B cell (primary cell): ENCODE results near the gene FAM13C. TPM values are rescaled to one million over a fixed set of nuclear protein-coding genes. Genes with fewer than 3 reads are reported as not detected.
"Not testable (repeated sequence)": the region's sequence is repeated elsewhere in the genome, so short reads cannot be mapped to it uniquely, and the experiment has no call there.

Experiments
- ATAC-seq: fragments of 200-7000 bp; cut with Tn5 transposase; one replicate; pipeline ENCODE4 v1.10.0; 2021; ENCODE audit warnings: low read depth, mild to moderate bottlenecking, moderate number of reproducible peaks, moderate library complexity
- CTCF ChIA-PET: fragments of 350-600 bp; sonication (Branson Sonifier 250); formaldehyde crosslinking; loops from one replicate; lab custom pipeline; 2021; ENCODE audit warnings: antibody characterized with exemption, inconsistent platforms; lab: Charles Lee
- POLR2A ChIA-PET: fragments of 350-600 bp; sonication (Branson Sonifier 250); formaldehyde crosslinking; loops from one replicate; lab custom pipeline; 2021; ENCODE audit warnings: antibody characterized with exemption; lab: Charles Lee
- DNase-seq: peaks from one replicate; pipeline ENCODE4 v3.0.0; 2013
- H2AFZ ChIP-seq: 2 replicates; pipeline ENCODE4 v1.6.1; 2012; ENCODE audit warnings: mild to moderate bottlenecking, low read depth, low read length; ENCODE audit not compliant: insufficient read depth, poor library complexity, severe bottlenecking
- H3K27ac ChIP-seq, 2 donors: 1 replicate in 1 of 2; 2 replicates in 1 of 2; pipeline ENCODE4 v1.5.1; 2012 to 2013; ENCODE audit warnings: low read length in 2 of 2, mild to moderate bottlenecking in 2 of 2, moderate library complexity in 1 of 2
- H3K27me3 ChIP-seq, 4 experiments: fragments of 200-600 bp in 1 of 4; sonication (generic) in 1 of 4; replicated peaks in 1 of 4; 1 replicate in 2 of 4; 2 replicates in 2 of 4; pipeline versions ENCODE4 v1.6.1 to v1.7.0; 2013 to 2016; ENCODE audit warnings: low read length in 3 of 4, mild to moderate bottlenecking in 2 of 4, mixed read lengths in 1 of 4, moderate library complexity in 1 of 4; ENCODE audit not compliant: insufficient read depth in 4 of 4, control insufficient read depth in 3 of 4; ENCODE audit errors: control extremely low read depth in 1 of 4
- H3K36me3 ChIP-seq, 2 experiments: replicated peaks in 1 of 2; 1 replicate in 1 of 2; 2 replicates in 1 of 2; pipeline versions ENCODE4 v1.6.1 to v1.7.1; 2013; ENCODE audit warnings: low read length in 1 of 2; ENCODE audit not compliant: insufficient read depth in 2 of 2, control insufficient read depth in 1 of 2; ENCODE audit errors: control extremely low read depth in 1 of 2, extremely low read depth in 1 of 2
- H3K4me1 ChIP-seq, 2 donors: fragments of 200-600 bp in 1 of 2; sonication (generic) in 1 of 2; 1 replicate in 1 of 2; 2 replicates in 1 of 2; pipeline versions ENCODE4 v1.5.1 to v1.6.1; 2013 to 2017; ENCODE audit warnings: low read length in 2 of 2; ENCODE audit not compliant: control insufficient read depth in 2 of 2, insufficient read depth in 2 of 2
- H3K4me2 ChIP-seq: replicated peaks from 2 replicates; pipeline ENCODE3; 2012; ENCODE audit warnings: mild to moderate bottlenecking, low read depth, low read length; ENCODE audit not compliant: poor library complexity, severe bottlenecking
- H3K4me3 ChIP-seq, 5 experiments: fragments of 200-600 bp in 1 of 5; sonication (generic) in 1 of 5; 1 replicate in 3 of 5; 2 replicates in 2 of 5; pipeline versions ENCODE4 v1.5.1 to v1.7.0; 2011 to 2016; ENCODE audit warnings: low read length in 4 of 5, mild to moderate bottlenecking in 4 of 5, low read depth in 2 of 5, control low read depth in 1 of 5, moderate library complexity in 1 of 5; ENCODE audit not compliant: insufficient read depth in 1 of 5; ENCODE audit errors: control extremely low read depth in 1 of 5, extremely low read depth in 1 of 5
- H3K79me2 ChIP-seq: fragments of 200-600 bp; sonication (generic); one replicate; pipeline ENCODE4 v1.6.0; 2016; ENCODE audit warnings: low read length; ENCODE audit not compliant: control insufficient read depth, insufficient read depth
- H3K9ac ChIP-seq: fragments of 200-600 bp; sonication (generic); 2 replicates; pipeline ENCODE4 v1.6.1; 2017; ENCODE audit warnings: mild to moderate bottlenecking, low read length, moderate library complexity
- H3K9me3 ChIP-seq, 3 donors: one replicate each; pipeline versions ENCODE4 v1.6.1 to v1.7.1; 2013; ENCODE audit warnings: low read length in 2 of 3; ENCODE audit not compliant: control insufficient read depth in 2 of 3, insufficient read depth in 1 of 3; ENCODE audit errors: control extremely low read depth in 1 of 3
- H4K20me1 ChIP-seq: 2 replicates; pipeline ENCODE4 v1.6.0; 2012; ENCODE audit warnings: mild to moderate bottlenecking, low read length; ENCODE audit not compliant: insufficient read depth, control insufficient read depth, poor library complexity, severe bottlenecking
- H3K27ac Mint-ChIP-seq: one replicate; pipeline ENCODE4 v1.8.0; 2021; ENCODE audit warnings: mixed read lengths
- H3K27me3 Mint-ChIP-seq: one replicate; pipeline ENCODE4 v1.8.0; 2021; ENCODE audit warnings: mixed read lengths
- H3K4me1 Mint-ChIP-seq: one replicate; pipeline ENCODE4 v1.8.0; 2021; ENCODE audit warnings: mixed read lengths
- H3K4me3 Mint-ChIP-seq: one replicate; pipeline ENCODE4 v1.8.0; 2021; ENCODE audit warnings: mixed read lengths
- H3K9me3 Mint-ChIP-seq: one replicate; pipeline ENCODE4 v1.8.0; 2022; ENCODE audit warnings: mixed read lengths; ENCODE audit not compliant: insufficient read depth
- EZH2 ChIP-seq: IDR thresholded peaks from 2 replicates; pipeline ENCODE4 v1.6.1; 2012; ENCODE audit warnings: borderline replicate concordance, low read depth, mild to moderate bottlenecking, moderate library complexity, low read length; ENCODE audit not compliant: insufficient read depth, poor library complexity, severe bottlenecking
- WGBS: methylation state at CpG from one replicate; pipeline ENCODE4 v1.1.5; 2013; ENCODE audit warnings: missing lambda C conversion rate; ENCODE audit not compliant: insufficient coverage; 5-methylcytosine and 5-hydroxymethylcytosine counted together
- intact Hi-C: fragments of 100-400 bp; cut with micrococcal nuclease; formaldehyde crosslinking; loops from one replicate; pipeline ENCODE4 v1.10.0; 2022
- polyA plus RNA-seq: library from polyadenylated mRNA; depleted of rRNA; stranded (reverse); fragments of >200 nt; gene quantifications from 2 replicates; pipeline ENCODE4 v1.2.3, GENCODE V29; 2012
- total RNA-seq, 2 donors: library from RNA; stranded (reverse); fragments of 120-200 nt in 1 of 2; gene quantifications; 1 replicate in 1 of 2; 2 replicates in 1 of 2; pipeline versions ENCODE4 v1.2.3 to v1.2.4, GENCODE V29; 2013 to 2022
- TF ChIP-seq, protein P1 (sequence below): fragments of 200-600 bp; IDR thresholded peaks from one replicate; pipeline ENCODE4 v1.8.0; 2022; ENCODE audit warnings: antibody characterized with exemption, mild to moderate bottlenecking

Gene FAM13C
- total and polyA plus RNA-seq, 2 donors (not counting 1 experiment from before 2014, with no cell fraction given): not detected

DNA sequence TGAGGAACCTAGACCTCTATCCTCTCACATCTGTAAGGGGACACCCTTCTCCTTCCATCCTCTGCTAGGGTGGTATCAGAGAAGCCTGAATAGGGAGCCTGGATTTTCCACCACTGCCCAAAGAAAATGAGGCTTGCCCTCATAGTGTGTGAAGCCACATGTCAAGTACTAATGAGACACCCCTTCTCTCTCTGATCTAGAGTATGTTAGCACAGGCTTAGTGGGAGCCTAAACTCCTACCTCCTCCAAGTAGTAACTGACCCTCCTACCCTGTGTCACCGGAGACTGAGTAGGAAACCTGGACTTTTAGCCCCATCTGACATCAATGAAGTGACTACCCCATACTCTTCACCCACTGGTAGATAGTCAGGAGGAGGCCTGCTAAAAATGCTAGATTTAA lies 120.3 kb downstream of the FAM13C start:
- Histone ChIP-seq H3K36me3 (no peaks in the 10 kb centered on the region), H3K4me1 (no peaks in the 10 kb centered on the region), H3K27ac (no peak overlapping the region), H2AFZ (no peak overlapping the region), H3K9ac (no peak overlapping the region), H3K79me2 (no peaks in the 10 kb centered on the region), H3K4me2 (no peak overlapping the region), H3K27me3 (no peaks in the 10 kb centered on the region), H4K20me1 (no peaks in the 10 kb centered on the region), H3K9me3 (no peaks in the 10 kb centered on the region), H3K4me3 (no peak overlapping the region)
- Mint-ChIP-seq H3K27ac (no peak overlapping the region), H3K4me1 (no peaks in the 10 kb centered on the region), H3K9me3 (no peaks in the 10 kb centered on the region), H3K27me3 (no peaks in the 10 kb centered on the region), H3K4me3 (no peak overlapping the region)
- no peak for TF ChIP-seq EZH2
- TF ChIP-seq, protein P1, sequence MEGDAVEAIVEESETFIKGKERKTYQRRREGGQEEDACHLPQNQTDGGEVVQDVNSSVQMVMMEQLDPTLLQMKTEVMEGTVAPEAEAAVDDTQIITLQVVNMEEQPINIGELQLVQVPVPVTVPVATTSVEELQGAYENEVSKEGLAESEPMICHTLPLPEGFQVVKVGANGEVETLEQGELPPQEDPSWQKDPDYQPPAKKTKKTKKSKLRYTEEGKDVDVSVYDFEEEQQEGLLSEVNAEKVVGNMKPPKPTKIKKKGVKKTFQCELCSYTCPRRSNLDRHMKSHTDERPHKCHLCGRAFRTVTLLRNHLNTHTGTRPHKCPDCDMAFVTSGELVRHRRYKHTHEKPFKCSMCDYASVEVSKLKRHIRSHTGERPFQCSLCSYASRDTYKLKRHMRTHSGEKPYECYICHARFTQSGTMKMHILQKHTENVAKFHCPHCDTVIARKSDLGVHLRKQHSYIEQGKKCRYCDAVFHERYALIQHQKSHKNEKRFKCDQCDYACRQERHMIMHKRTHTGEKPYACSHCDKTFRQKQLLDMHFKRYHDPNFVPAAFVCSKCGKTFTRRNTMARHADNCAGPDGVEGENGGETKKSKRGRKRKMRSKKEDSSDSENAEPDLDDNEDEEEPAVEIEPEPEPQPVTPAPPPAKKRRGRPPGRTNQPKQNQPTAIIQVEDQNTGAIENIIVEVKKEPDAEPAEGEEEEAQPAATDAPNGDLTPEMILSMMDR: no peak
- no peak for ATAC-seq
- no peak for DNase-seq
- WGBS: no CpG with 5 or more reads among the region's 1 CpG
- ChIA-PET POLR2A (no interaction called here), CTCF (no interaction called here)
- intact Hi-C loops: no loop called here

DNA sequence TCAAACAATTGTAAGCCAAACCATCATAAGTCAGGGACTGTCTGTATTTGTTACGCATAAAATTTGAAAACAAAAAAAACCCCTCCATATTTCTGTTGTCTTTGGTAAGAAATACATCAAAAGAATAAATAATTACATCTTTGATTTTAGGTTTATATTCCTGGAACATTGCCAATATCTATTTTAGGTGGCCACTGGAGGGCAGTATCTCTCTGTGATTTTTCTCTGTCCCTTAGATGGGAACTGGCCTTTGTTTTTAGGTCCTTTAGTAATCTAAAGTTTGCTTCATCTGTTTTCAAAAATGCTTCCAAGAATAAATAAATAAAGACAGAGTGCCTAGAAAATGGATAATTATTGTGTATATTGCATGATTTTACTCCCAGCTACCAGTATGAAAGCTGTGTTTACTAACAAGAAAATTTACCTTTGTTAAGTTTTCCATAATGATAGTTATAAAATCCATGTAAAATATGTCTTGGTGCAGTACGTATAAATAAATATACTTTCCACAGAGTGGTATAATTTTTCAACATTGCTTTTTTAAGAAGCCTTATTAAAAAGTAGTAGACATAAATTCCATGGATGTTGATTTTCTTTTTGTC lies 121.7 kb downstream of the FAM13C start:
- no peak overlapping the region for H3K4me2 ChIP-seq
- H2AFZ ChIP-seq: no peak overlapping the region
- Mint-ChIP-seq H3K27me3 (no peaks in the 10 kb centered on the region), H3K27ac (no peak overlapping the region), H3K4me3 (no peak overlapping the region), H3K9me3 (no peaks in the 10 kb centered on the region), H3K4me1 (no peaks in the 10 kb centered on the region)
- ATAC-seq (no peak), DNase-seq (peak; percentile 8)
- CTCF ChIA-PET: no interaction called here
- H3K4me3 ChIP-seq: no peak overlapping the region
- no CpG with 5 or more reads among the region's 2 CpGs for WGBS
- no peaks in the 10 kb centered on the region for H3K4me1 ChIP-seq
- no peak for TF ChIP-seq EZH2
- TF ChIP-seq, protein P1: peak; percentile 65
- H4K20me1 ChIP-seq: no peaks in the 10 kb centered on the region
- H3K9ac ChIP-seq: no peak overlapping the region
- intact Hi-C loops: no loop called here
- POLR2A ChIA-PET: no interaction called here
- no peaks in the 10 kb centered on the region for H3K79me2 ChIP-seq
- no peak overlapping the region for H3K27ac ChIP-seq
- H3K9me3 ChIP-seq: no peaks in the 10 kb centered on the region
- H3K36me3 ChIP-seq: no peaks in the 10 kb centered on the region
- no peaks in the 10 kb centered on the region for H3K27me3 ChIP-seq

DNA sequence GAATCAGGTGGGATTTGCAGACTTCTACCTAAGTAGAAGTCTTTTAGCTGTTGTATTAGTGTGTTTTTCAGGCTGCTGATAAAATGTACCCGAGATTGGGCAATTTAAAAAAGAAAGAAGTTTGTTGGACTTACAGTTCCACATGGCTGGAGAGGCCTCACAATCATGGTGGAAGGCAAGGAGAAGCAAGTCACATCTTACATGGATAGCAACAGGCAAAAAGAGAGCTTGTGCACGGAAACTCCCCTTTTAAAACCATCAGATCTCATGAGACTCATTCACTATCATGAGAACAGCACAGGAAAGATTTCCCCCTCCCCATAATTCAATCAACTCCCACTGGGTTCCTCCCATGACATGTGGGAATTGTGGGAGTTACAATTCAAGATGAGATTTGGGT lies 123.2 kb downstream of the FAM13C start:
- H3K36me3 ChIP-seq, DNase-seq, H3K9ac ChIP-seq, CTCF ChIA-PET, H3K9me3 Mint-ChIP-seq, ATAC-seq, intact Hi-C loops, H2AFZ ChIP-seq, H3K4me1 ChIP-seq, H3K27ac Mint-ChIP-seq, H3K4me1 Mint-ChIP-seq, H3K27me3 Mint-ChIP-seq, H3K4me2 ChIP-seq, H3K4me3 Mint-ChIP-seq, H3K4me3 ChIP-seq, H3K27ac ChIP-seq, H4K20me1 ChIP-seq, H3K27me3 ChIP-seq, H3K9me3 ChIP-seq, POLR2A ChIA-PET, H3K79me2 ChIP-seq: not testable (repeated sequence)
- WGBS: 100% methylated on average over 1 of the region's 2 CpGs
